Panc1 (cell line): Measurements from ENCODE around the gene JPH2. TPM values are rescaled to one million over a fixed set of nuclear protein-coding genes. Genes with fewer than 3 reads are reported as not detected.

Experiments used
- ATAC-seq: fragments of 200-7000 bp; cut with Tn5 transposase; 2 replicates; pipeline ENCODE4 v1.9.1; 2020; ENCODE audit warnings: mild to moderate bottlenecking, moderate library complexity
- BruUV-seq: library from RNA; stranded (reverse); fragments of 400-500 nt; replicated peaks from 2 replicates; lab custom pipeline; 2021; lab: Mats Ljungman, UMichigan
- CTCF ChIA-PET: fragments of 300-600 bp; sonication (Branson Sonifier 250); formaldehyde crosslinking; loops from one replicate; lab custom pipeline; 2022; ENCODE audit warnings: antibody characterized with exemption; lab: Charles Lee
- POLR2A ChIA-PET: fragments of 300-600 bp; sonication (Branson Sonifier 250); formaldehyde crosslinking; loops from one replicate; lab custom pipeline; 2022; ENCODE audit warnings: antibody characterized with exemption; lab: Charles Lee
- DNase-seq: peaks from one replicate; pipeline ENCODE4 v3.0.0-alpha.2; 2010; ENCODE audit warnings: low read depth, low spot score
- H3K27ac ChIP-seq: 2 replicates; pipeline ENCODE4 v1.5.1; 2011; ENCODE audit warnings: mild to moderate bottlenecking, low read length, inconsistent platforms
- H3K27me3 ChIP-seq: fragments of 200-500 bp; sonication (Bioruptor generic); 2 replicates; pipeline ENCODE4 v1.6.0; 2014; ENCODE audit warnings: low read length, inconsistent platforms; ENCODE audit not compliant: control insufficient read depth, insufficient read depth
- H3K36me3 ChIP-seq: fragments of 200-500 bp; sonication (Bioruptor generic); 2 replicates; pipeline ENCODE4 v1.5.1; 2014; ENCODE audit warnings: inconsistent platforms, mild to moderate bottlenecking, low read length, moderate library complexity; ENCODE audit not compliant: control insufficient read depth, insufficient read depth
- H3K4me1 ChIP-seq: 2 replicates; pipeline ENCODE4 v1.5.1; 2011; ENCODE audit warnings: inconsistent platforms, mild to moderate bottlenecking, low read length, moderate library complexity; ENCODE audit not compliant: control insufficient read depth, insufficient read depth
- H3K4me3 ChIP-seq, 2 experiments: 2 replicates each; pipeline ENCODE4 v1.5.1; 2011 to 2012; ENCODE audit warnings: low read depth in 2 of 2, low read length in 2 of 2, mild to moderate bottlenecking in 2 of 2, inconsistent platforms in 1 of 2, moderate library complexity in 1 of 2
- H3K9me3 ChIP-seq: fragments of 200-500 bp; sonication (Bioruptor generic); 2 replicates; pipeline ENCODE4 v1.5.1; 2014; ENCODE audit warnings: low read depth, mild to moderate bottlenecking, inconsistent platforms, low read length, moderate library complexity; ENCODE audit not compliant: control insufficient read depth, insufficient read depth
- POLR2AphosphoS5 ChIP-seq: IDR thresholded peaks from 2 replicates; pipeline ENCODE4 v1.6.1; 2012; ENCODE audit warnings: mild to moderate bottlenecking, low read depth, low read length, moderate library complexity
- SIN3A ChIP-seq: IDR thresholded peaks from 2 replicates; pipeline ENCODE4 v1.6.1; 2012; ENCODE audit warnings: low read depth, mild to moderate bottlenecking, low read length, moderate library complexity, borderline replicate concordance; ENCODE audit not compliant: insufficient read depth
- TCF7L2 ChIP-seq: IDR thresholded peaks from 2 replicates; pipeline ENCODE4 v1.6.1; 2011; ENCODE audit warnings: mild to moderate bottlenecking, low read depth, low read length, inconsistent platforms
- in situ Hi-C: cut with HindIII; loops from 2 replicates; pipeline ENCODE4 v1.10.0; 2016; ENCODE audit warnings: low sequenced_read_pairs, low pct_unique_long_range_greater_than_20kb
- intact Hi-C: fragments of 100-400 bp; cut with micrococcal nuclease; formaldehyde crosslinking; loops from one replicate; pipeline ENCODE4 v1.10.0; 2022; ENCODE audit not compliant: unreplicated experiment
- total RNA-seq: library from RNA; stranded (reverse); gene quantifications from one replicate; pipeline ENCODE4 v1.2.1, GENCODE V29; 2021; ENCODE audit not compliant: unreplicated experiment
- TF ChIP-seq, protein P1 (sequence below): fragments of 450-650 bp; IDR thresholded peaks from 2 replicates; pipeline ENCODE4 v1.5.1; 2017; ENCODE audit warnings: mild to moderate bottlenecking
- TF ChIP-seq, protein P2 (sequence below), 2 experiments: IDR thresholded peaks; 2 replicates each; pipeline ENCODE4 v1.6.1; 2011 to 2012; ENCODE audit warnings: low read depth in 2 of 2, control low read depth in 1 of 2, low read length in 1 of 2, mild to moderate bottlenecking in 1 of 2, moderate library complexity in 1 of 2; ENCODE audit not compliant: insufficient read depth in 1 of 2

Gene JPH2
- total RNA-seq, 1 experiment from 2014 or later: 0.49 TPM

DNA sequence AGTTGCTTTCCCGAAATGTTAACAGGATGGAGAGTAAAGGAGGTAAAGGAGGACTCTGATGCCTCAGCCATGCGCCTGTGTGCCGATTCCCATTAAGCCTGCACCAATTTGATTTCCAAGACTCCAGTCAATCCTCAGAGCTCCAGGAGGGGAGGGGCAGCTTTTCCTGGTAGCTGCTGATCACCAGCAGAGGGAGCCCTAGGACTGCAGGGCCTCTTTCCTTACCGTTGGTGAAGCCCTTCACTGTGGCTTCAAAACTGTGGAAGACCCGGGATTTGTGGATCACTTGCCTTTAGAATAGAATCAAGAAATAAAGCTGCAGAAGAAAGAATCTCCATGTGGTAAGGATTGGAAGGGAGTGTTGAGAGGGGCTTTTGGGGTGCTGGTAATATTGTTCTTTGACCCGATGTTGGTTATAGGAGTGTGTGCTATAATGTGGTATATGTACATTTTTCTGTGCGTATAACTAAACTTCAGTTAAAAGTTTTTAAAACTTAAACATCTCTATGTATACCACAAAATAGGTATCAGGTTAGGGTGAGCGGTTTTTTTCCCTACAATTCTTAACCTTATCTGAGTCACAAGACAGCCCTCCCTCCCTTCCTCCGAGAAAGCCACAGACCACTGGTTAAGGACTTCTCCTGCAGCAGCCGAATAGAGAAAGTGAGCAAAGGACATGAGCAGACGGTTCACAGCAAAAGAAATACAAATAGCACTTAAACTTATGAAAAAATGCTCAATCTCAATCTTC lies 30.5 kb upstream of the JPH2 start:
- Histone ChIP-seq H3K4me3 (no peak overlapping the region), H3K27ac (no peak overlapping the region), H3K27me3 (no peaks in the 10 kb centered on the region), H3K36me3 (no peaks in the 10 kb centered on the region), H3K9me3 (no peaks in the 10 kb centered on the region), H3K4me1 (peaks cover 1% of the 10 kb centered on the region; the same call in 1 of the 2 replicates)
- POLR2A ChIA-PET: no interaction called here
- ATAC-seq (peak; percentile 90), DNase-seq (no peak)
- intact Hi-C loops: loop anchor here (1.0 to 10.0 kb wide), 3 partner anchors 94 to 387 kb away; partner anchors contain the start of gene FITM2
- BruUV-seq: no TSS peak
- in situ Hi-C loops: no loop called here
- TF ChIP-seq, protein P1, sequence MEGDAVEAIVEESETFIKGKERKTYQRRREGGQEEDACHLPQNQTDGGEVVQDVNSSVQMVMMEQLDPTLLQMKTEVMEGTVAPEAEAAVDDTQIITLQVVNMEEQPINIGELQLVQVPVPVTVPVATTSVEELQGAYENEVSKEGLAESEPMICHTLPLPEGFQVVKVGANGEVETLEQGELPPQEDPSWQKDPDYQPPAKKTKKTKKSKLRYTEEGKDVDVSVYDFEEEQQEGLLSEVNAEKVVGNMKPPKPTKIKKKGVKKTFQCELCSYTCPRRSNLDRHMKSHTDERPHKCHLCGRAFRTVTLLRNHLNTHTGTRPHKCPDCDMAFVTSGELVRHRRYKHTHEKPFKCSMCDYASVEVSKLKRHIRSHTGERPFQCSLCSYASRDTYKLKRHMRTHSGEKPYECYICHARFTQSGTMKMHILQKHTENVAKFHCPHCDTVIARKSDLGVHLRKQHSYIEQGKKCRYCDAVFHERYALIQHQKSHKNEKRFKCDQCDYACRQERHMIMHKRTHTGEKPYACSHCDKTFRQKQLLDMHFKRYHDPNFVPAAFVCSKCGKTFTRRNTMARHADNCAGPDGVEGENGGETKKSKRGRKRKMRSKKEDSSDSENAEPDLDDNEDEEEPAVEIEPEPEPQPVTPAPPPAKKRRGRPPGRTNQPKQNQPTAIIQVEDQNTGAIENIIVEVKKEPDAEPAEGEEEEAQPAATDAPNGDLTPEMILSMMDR: peak; percentile 98
- TF ChIP-seq SIN3A: no peak
- CTCF ChIA-PET: interaction anchor here (0.5 to 2.9 kb wide), 10 partner anchors 48 to 393 kb away, joined by 3 to 25 read pairs (median 4); partner anchors contain the start of gene FITM2

DNA sequence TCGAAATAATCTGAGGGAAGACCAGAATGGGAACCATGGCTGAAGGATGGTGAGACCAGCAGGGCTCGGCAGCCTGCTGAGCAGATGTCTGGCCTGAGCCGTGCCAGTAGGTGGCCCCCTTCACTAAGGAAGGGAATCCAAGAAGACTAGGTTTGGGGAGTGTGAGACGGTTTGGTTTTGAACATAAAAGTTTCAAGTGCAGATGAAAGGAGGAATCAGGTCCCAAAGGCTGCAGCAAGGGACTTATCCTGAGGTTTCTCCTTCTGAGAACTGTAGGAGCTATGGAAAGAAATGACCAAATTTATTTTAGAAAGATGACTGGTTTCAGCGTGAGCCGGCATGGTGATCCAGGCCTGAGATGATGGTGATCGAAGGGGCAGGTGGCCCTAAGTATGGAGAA lies 28.1 kb upstream of the JPH2 start:
- ATAC-seq (peak; percentile 54; the same call in 1 of the 2 replicates), DNase-seq (no peak)
- POLR2A ChIA-PET: no interaction called here
- CTCF ChIA-PET: interaction anchor here (0.6 to 1.3 kb wide), 2 partner anchors 170 to 246 kb away, joined by 5 to 11 read pairs; no protein-coding TSS in a partner anchor
- Histone ChIP-seq H3K9me3 (no peaks in the 10 kb centered on the region), H3K36me3 (peaks cover 2% of the 10 kb centered on the region; the same call in 1 of the 2 replicates), H3K27me3 (no peaks in the 10 kb centered on the region), H3K27ac (no peak overlapping the region), H3K4me1 (peaks cover 12% of the 10 kb centered on the region), H3K4me3 (no peak overlapping the region)
- in situ Hi-C loops (no loop called here), intact Hi-C loops (loop anchor here (1.0 to 10.0 kb wide), 3 partner anchors 171 to 390 kb away; no protein-coding TSS in a partner anchor)
- TF ChIP-seq SIN3A (no peak), POLR2AphosphoS5 (no peak), TCF7L2 (no peak)
- TF ChIP-seq, protein P1: peak; percentile 93
- BruUV-seq: no TSS peak

DNA sequence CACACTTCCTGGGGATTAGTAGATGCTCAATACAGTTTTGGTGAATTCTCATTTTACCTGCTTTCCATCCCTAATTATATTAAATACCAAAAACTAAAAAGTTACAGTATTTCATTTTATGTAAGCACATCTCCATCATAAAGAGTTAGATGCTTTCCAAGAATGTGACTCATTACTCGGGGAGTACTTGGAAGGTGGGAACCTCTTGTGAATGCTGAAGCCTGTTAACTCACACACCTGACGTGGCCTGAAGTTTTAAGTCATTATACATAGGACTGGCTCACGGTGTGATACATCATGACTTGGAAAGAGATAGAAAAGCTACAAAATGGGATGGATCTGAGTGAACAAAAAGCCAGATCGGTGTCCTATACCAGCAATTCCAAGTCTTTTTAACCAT lies 25.8 kb upstream of the JPH2 start:
- no peak overlapping the region; the same call in 1 of the 2 replicates for H3K27ac ChIP-seq
- in situ Hi-C loops: no loop called here
- CTCF ChIA-PET: no interaction called here
- intact Hi-C loops: loop anchor here (10.0 kb wide), 1 partner anchor 392 kb away; no protein-coding TSS in a partner anchor
- no TSS peak for BruUV-seq
- no peak overlapping the region for H3K4me3 ChIP-seq
- TF ChIP-seq, protein P1: no peak
- TF ChIP-seq TCF7L2: no peak
- no peak for TF ChIP-seq POLR2AphosphoS5
- no peak for TF ChIP-seq SIN3A
- TF ChIP-seq, protein P2, sequence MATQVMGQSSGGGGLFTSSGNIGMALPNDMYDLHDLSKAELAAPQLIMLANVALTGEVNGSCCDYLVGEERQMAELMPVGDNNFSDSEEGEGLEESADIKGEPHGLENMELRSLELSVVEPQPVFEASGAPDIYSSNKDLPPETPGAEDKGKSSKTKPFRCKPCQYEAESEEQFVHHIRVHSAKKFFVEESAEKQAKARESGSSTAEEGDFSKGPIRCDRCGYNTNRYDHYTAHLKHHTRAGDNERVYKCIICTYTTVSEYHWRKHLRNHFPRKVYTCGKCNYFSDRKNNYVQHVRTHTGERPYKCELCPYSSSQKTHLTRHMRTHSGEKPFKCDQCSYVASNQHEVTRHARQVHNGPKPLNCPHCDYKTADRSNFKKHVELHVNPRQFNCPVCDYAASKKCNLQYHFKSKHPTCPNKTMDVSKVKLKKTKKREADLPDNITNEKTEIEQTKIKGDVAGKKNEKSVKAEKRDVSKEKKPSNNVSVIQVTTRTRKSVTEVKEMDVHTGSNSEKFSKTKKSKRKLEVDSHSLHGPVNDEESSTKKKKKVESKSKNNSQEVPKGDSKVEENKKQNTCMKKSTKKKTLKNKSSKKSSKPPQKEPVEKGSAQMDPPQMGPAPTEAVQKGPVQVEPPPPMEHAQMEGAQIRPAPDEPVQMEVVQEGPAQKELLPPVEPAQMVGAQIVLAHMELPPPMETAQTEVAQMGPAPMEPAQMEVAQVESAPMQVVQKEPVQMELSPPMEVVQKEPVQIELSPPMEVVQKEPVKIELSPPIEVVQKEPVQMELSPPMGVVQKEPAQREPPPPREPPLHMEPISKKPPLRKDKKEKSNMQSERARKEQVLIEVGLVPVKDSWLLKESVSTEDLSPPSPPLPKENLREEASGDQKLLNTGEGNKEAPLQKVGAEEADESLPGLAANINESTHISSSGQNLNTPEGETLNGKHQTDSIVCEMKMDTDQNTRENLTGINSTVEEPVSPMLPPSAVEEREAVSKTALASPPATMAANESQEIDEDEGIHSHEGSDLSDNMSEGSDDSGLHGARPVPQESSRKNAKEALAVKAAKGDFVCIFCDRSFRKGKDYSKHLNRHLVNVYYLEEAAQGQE (IDR thresholded peaks at IDR 0.05; ENCODE audit: insufficient read depth in 1 of 2, low read depth in 2 of 2, low read length in 1 of 2): no peak
- POLR2A ChIA-PET: interaction anchor here (0.7 kb wide), 1 partner anchor 38 kb away, joined by 4 read pairs; no protein-coding TSS in a partner anchor
- H3K4me1 ChIP-seq: peaks cover 16% of the 10 kb centered on the region
- H3K9me3 ChIP-seq: no peaks in the 10 kb centered on the region
- no peaks in the 10 kb centered on the region for H3K27me3 ChIP-seq
- no peak for ATAC-seq
- H3K36me3 ChIP-seq: peaks cover 7% of the 10 kb centered on the region; the same call in 1 of the 2 replicates
- DNase-seq: no peak
